ENCODE results near the gene ELP6.

ELP6 gene, protein sequence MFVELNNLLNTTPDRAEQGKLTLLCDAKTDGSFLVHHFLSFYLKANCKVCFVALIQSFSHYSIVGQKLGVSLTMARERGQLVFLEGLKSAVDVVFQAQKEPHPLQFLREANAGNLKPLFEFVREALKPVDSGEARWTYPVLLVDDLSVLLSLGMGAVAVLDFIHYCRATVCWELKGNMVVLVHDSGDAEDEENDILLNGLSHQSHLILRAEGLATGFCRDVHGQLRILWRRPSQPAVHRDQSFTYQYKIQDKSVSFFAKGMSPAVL

DNA sequence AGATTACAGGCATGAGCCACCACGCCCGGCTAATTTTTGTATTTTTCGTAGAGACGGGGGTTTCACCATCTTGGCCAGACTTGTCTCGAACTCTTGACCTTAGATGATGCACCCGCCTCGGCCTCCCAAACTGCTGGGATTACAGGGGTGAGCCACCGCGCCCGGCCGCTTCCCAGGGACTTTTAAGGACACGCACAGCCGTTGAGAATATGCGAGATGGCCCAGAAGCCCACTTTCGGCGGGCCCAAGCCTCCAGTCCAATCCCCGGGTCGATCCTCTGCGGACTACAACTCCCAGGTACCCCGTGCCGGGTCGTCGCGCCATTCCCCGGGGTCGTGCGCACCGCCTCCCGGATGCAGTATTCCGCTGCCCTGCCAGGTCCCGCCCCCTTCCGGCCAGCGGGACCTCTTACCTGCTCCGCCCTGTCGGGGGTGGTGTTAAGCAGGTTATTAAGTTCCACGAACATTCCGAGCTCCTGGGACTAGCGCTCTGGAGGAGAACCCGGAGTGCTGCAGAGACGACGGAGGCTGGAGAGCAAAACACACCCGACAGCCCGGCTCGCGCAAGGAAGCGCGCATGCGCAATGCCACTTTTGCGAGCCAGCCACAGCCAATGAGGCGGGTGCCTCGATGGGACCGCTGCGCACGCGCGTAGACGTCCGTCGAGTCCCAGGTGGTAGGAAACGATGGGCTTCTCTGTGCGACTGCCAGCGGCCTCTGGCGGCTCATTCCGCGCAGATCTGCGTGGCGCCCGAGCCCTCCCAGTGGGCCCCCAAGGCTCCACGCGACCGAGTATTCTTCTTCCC lies at the start of gene ELP6:
TSS of gene ELP6 (minus strand) at position 588 of the 805 bp plus-strand sequence. CDS start at position 466, 122 bp downstream.
- in situ Hi-C loops (cut with MboI; ENCODE audit: low sequenced_read_pairs) = loop anchor here (10.0 kb wide), 1 partner anchor 271 kb away; the partner anchor contains the start of gene SMARCC1

DNA sequence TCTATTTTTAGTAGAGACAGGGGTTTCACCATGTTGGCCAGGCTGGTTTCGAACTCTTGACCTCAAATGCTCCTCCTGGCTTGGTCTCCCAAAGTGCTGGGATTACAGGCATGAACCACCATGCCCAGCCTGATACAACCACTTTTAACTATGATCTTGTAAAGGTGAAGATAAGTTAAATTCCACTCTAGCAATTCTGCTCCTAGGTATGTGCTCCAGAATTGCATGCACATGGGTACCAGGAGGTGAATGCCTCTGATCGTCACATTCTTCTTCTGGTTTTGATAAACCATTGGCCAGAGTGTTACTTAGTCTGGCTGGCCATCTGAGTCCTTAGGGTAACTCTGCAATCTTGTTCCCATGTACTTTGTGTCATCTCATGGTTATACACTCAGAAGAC lies 42.8 kb upstream of the ELP6 start:
- in situ Hi-C loops (cut with MboI; ENCODE audit: low sequenced_read_pairs) = no loop called here

DNA sequence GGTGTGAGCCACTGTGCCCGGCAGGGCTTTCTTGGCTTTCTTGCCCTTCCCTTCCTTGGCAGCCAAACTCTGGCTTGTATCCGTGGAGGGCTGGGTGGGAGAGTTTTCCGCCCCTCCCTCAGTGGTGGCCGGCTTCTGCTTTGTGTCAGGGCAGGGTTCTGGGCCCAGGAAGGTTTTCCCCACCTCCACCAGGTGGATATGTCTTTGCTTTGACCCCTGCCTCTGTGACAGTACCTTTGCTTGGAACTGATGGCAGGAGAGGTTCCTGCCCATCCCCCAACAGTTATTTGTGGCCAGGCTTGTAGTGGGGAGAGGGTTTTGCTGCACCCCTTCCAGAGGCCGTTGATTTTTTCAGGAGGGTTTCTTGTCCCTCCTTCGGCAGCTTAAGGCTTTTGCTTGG lies 40.8 kb upstream of the ELP6 start:
- in situ Hi-C loops (cut with MboI; ENCODE audit: low sequenced_read_pairs) = no loop called here

- in situ Hi-C loops (cut with MboI; ENCODE audit: low sequenced_read_pairs) = no loop called here
Observed at GRCh38 chr3:47553407-47553806, 39.9 kb upstream of the ELP6 start.

GRCh38 chr3:47542471-47543173 lies 29.1 kb upstream of the ELP6 start:
- in situ Hi-C loops (cut with MboI; ENCODE audit: low sequenced_read_pairs) = no loop called here

- in situ Hi-C loops (cut with MboI; ENCODE audit: low sequenced_read_pairs) = no loop called here
Observed at GRCh38 chr3:47541583-47542108, 28.1 kb upstream of the ELP6 start.

- in situ Hi-C loops (cut with MboI; ENCODE audit: low sequenced_read_pairs) = no loop called here
Observed at GRCh38 chr3:47540281-47540680, 26.8 kb upstream of the ELP6 start.

- in situ Hi-C loops (cut with MboI; ENCODE audit: low sequenced_read_pairs) = no loop called here
Observed at GRCh38 chr3:47536967-47537366, 23.5 kb upstream of the ELP6 start.

GRCh38 chr3:47536221-47536891 lies 22.8 kb upstream of the ELP6 start:
- in situ Hi-C loops (cut with MboI; ENCODE audit: low sequenced_read_pairs) = no loop called here

DNA sequence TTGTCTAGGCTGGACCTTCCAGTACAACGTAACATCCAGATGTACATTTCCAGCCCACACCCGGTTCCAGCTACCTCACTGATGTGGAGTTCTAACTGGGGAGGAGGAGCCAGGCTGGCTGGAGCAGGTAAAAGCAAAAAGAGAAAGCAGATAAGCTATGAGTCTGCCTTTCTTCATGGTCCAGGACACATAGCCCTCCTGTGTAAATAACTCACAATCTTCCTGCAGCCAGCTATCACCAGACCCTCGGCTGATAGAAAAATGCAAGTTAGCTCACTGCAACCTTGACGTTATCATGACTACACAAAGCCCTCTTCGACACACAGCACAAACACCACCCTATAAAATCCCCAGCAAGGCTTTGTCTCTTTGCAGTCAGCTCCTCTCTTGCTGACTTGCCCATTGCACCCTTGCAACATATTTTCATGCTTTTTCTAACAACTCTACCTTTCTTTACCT lies 20.5 kb upstream of the ELP6 start:
- in situ Hi-C loops (cut with MboI; ENCODE audit: low sequenced_read_pairs) = no loop called here

- in situ Hi-C loops (cut with MboI; ENCODE audit: low sequenced_read_pairs) = no loop called here
Observed at GRCh38 chr3:47533481-47533880, 20.0 kb upstream of the ELP6 start.

DNA sequence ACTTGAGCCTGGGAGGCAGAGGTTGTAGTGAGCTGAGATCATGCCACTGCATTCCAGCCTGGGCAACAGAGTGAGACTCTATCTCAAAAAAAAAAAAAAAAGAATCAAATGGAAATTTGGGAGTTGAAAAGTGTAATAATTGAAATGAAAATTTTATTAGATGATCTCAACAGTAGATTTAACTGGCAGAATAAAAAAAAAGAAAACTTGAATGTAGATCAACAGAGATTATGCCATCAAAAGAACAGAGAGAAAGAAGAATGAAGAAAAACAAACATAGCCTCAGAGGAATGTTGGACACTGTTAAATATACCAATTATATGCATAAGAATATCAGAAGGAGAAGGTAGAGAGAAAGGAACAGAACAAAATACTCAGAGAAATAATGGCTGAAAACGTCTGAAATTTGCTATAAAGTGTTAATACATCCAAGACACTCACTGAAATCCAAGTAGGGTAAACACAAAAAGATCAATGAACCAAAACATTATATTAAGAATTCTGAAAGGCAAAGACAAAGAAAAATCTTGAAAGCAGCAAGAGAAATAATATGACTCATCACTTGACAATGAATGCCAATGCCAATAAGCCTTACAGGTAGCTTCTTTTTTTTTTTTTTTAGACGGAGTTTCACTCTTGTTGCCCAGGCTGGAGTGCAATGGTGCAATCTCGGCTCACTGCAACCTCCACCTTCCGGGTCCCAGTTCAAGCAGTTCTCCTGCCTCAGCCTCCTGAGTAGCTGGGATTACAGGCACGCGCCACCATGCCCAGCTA lies 14.6 kb upstream of the ELP6 start:
- in situ Hi-C loops (cut with MboI; ENCODE audit: low sequenced_read_pairs) = no loop called here

- in situ Hi-C loops (cut with MboI; ENCODE audit: low sequenced_read_pairs) = no loop called here
Observed at GRCh38 chr3:47525617-47526016, 12.1 kb upstream of the ELP6 start.

DNA sequence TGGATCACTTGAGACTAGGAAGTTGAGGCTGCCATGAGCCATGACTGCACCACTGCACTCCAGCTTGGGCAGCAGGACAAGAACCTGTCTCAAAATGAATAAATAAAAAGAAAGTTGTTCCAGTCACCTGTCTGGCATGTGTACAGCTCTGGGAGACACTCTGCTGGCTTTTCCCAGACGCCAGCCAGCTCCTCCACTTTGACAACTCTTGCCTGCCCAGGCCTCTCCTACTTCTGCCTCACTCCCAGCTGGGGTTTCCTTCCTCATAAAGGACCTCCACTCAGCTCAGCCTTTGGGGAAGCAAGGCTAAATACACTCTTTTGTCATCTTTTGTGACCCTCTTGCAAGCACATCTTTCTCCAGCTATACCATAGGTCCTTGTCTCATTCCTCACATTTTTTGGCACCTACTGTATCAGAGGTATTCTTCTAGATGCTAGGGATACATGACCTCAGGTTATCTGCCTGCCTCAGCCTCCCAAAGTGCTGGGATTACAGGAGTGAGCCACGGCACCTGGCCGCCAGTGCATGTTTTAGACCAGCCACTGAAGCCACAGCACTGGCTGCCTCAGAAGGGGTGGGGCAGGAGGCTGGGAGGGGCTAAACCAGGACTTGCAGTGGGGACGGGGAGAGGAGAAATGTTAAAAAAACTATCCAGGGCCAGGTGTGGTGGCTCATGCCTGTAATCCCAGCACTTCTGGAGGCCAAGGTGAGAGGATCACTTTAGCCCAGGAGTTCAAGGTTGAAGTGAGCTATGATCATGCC lies 10.0 kb upstream of the ELP6 start:
- in situ Hi-C loops (cut with MboI; ENCODE audit: low sequenced_read_pairs) = no loop called here

- in situ Hi-C loops (cut with MboI; ENCODE audit: low sequenced_read_pairs) = no loop called here
Observed at GRCh38 chr3:47522082-47522987, 8.8 kb upstream of the ELP6 start.

GRCh38 chr3:47520756-47521155 lies 7.2 kb upstream of the ELP6 start:
- in situ Hi-C loops (cut with MboI; ENCODE audit: low sequenced_read_pairs) = no loop called here

DNA sequence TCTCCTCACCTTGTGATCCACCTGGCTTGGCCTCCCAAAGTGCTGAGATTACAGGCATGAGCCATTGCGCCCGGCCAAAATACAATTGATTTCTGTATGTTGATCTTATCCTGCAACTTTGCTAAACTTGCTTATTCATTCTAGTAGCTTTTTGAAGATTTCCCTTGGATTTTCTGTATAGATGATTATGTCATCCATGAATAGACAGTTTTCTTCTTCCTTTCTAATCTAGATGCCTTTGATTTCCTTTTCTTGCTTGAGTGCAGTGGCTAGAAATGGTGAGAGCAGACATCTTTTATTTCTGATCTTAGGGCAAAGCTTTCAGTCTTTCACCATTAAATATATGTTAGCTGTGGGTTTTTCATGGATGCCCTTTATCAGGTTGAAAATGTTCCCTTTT lies 4.4 kb upstream of the ELP6 start:
- in situ Hi-C loops (cut with MboI; ENCODE audit: low sequenced_read_pairs) = loop anchor here (10.0 kb wide), 1 partner anchor 267 kb away; the partner anchor contains the start of gene SMARCC1

DNA sequence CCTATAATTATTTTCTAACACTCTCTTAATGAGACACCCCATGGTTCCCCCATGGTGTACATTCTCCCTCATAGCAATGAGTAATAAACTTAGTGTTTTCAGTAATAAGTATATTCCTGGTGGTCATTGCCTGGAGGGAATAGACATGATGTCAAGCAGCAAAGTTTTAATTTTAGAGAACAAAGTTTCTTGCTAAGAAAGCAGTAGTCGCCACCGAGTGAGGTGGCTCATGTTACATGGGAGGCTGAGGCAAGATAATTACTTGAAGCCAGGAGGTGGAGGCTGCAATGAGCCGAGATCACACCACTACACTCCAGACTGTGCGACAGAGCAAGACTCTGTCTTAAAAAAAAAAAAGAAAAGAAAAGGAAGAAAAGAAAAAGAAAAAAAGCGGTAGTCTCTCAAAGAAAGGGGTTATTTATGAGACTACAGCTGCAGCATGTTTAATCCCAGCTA lies 2.4 kb upstream of the ELP6 start:
- in situ Hi-C loops (cut with MboI; ENCODE audit: low sequenced_read_pairs) = loop anchor here (10.0 kb wide), 1 partner anchor 269 kb away; the partner anchor contains the start of gene SMARCC1

Measured in HL-60/S4 treated with retinoic acid at 250 ng/mL for 4 days and 3 days (cell line).